K562 (cell line): ENCODE results near the gene HPCA. TPM values are rescaled to one million over a fixed set of nuclear protein-coding genes. Genes with fewer than 3 reads are reported as not detected.

ENCODE experiments used
- CEBPG ChIP-seq, 3 experiments: fragments of 200-800 bp in 1 of 3; sonication (Bioruptor generic) in 1 of 3; sonication (generic) in 1 of 3; formaldehyde crosslinking in 1 of 3; IDR thresholded peaks in 2 of 3; conservative IDR thresholded peaks in 1 of 3; 2 replicates each; pipeline versions ENCODE4 v1.6.1 to v1.8.0; 2016 to 2022; ENCODE audit warnings: missing compliant biosample characterization in 2 of 3, missing genetic modification characterization in 2 of 3, mild to moderate bottlenecking in 1 of 3, missing genetic modification reagents in 1 of 3
- PHF8 ChIP-seq: fragments of 200-600 bp; sonication (generic); IDR thresholded peaks from 2 replicates; pipeline ENCODE4 v1.6.1; 2012; ENCODE audit warnings: mixed run types, mild to moderate bottlenecking, inconsistent platforms, low read length, moderate library complexity, borderline replicate concordance
- polyA plus RNA-seq, 8 experiments: library from polyadenylated mRNA; depleted of rRNA in 4 of 8; stranded (reverse) in 5 of 8; unstranded in 3 of 8; fragments of >200 nt; fragmentation: Nextera tagmentation in 2 of 8; fragmentation: Illumina TruSeq in 1 of 8; extraction: Ambion mirVana in 2 of 8; extraction: Trizol in 1 of 8; gene quantifications; 2 replicates each; pipeline versions ENCODE4 v1.2.1 to v1.2.3, GENCODE V29; 2011 to 2014; ENCODE audit warnings: inconsistent platforms in 1 of 8, missing spikeins in 1 of 8
- total RNA-seq, 7 experiments: library from RNA; depleted of rRNA in 6 of 7; stranded (reverse); fragments of >200 nt in 6 of 7; fragmentation: Illumina TruSeq in 2 of 7; extraction: Trizol in 2 of 7; gene quantifications; 2 replicates each; pipeline versions ENCODE4 v1.2.1 to v1.2.3, GENCODE V29; 2011 to 2021; ENCODE audit warnings: low replicate concordance in 1 of 7
- TF ChIP-seq, protein P1 (sequence below): fragments of 250-450 bp; sonication (Bioruptor Pico); IDR thresholded peaks from 2 replicates; pipeline ENCODE4 v1.4.0; 2020
- TF ChIP-seq, protein P2 (sequence below): fragments of 200-800 bp; sonication (Bioruptor generic); IDR thresholded peaks from 2 replicates; pipeline ENCODE4 v1.6.1; 2016; ENCODE audit warnings: missing genetic modification characterization, missing compliant biosample characterization

Gene HPCA
- total and polyA plus RNA-seq, 9 of the 15 experiments (the other 6 are each of a cell fraction or from before 2014, with no cell fraction given), result not detected

GRCh38 chr1:32868085-32868484, 18.2 kb upstream of the HPCA start (continued):
- TF ChIP-seq, protein P1, sequence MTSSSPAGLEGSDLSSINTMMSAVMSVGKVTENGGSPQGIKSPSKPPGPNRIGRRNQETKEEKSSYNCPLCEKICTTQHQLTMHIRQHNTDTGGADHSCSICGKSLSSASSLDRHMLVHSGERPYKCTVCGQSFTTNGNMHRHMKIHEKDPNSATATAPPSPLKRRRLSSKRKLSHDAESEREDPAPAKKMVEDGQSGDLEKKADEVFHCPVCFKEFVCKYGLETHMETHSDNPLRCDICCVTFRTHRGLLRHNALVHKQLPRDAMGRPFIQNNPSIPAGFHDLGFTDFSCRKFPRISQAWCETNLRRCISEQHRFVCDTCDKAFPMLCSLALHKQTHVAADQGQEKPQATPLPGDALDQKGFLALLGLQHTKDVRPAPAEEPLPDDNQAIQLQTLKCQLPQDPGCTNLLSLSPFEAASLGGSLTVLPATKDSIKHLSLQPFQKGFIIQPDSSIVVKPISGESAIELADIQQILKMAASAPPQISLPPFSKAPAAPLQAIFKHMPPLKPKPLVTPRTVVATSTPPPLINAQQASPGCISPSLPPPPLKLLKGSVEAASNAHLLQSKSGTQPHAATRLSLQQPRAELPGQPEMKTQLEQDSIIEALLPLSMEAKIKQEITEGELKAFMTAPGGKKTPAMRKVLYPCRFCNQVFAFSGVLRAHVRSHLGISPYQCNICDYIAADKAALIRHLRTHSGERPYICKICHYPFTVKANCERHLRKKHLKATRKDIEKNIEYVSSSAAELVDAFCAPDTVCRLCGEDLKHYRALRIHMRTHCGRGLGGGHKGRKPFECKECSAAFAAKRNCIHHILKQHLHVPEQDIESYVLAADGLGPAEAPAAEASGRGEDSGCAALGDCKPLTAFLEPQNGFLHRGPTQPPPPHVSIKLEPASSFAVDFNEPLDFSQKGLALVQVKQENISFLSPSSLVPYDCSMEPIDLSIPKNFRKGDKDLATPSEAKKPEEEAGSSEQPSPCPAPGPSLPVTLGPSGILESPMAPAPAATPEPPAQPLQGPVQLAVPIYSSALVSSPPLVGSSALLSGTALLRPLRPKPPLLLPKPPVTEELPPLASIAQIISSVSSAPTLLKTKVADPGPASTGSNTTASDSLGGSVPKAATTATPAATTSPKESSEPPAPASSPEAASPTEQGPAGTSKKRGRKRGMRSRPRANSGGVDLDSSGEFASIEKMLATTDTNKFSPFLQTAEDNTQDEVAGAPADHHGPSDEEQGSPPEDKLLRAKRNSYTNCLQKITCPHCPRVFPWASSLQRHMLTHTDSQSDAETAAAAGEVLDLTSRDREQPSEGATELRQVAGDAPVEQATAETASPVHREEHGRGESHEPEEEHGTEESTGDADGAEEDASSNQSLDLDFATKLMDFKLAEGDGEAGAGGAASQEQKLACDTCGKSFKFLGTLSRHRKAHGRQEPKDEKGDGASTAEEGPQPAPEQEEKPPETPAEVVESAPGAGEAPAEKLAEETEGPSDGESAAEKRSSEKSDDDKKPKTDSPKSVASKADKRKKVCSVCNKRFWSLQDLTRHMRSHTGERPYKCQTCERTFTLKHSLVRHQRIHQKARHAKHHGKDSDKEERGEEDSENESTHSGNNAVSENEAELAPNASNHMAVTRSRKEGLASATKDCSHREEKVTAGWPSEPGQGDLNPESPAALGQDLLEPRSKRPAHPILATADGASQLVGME (CRISPR knock-in tag), result no peak
- TF ChIP-seq CEBPG (CRISPR knock-in tag; IDR thresholded peaks at IDR 0.05) (no peak), CEBPG (tag; conservative IDR thresholded peaks at IDR 0.05 in 1 of 2, IDR thresholded peaks at IDR 0.05 in 1 of 2) (no peak), PHF8 (no peak)
- TF ChIP-seq, protein P2, sequence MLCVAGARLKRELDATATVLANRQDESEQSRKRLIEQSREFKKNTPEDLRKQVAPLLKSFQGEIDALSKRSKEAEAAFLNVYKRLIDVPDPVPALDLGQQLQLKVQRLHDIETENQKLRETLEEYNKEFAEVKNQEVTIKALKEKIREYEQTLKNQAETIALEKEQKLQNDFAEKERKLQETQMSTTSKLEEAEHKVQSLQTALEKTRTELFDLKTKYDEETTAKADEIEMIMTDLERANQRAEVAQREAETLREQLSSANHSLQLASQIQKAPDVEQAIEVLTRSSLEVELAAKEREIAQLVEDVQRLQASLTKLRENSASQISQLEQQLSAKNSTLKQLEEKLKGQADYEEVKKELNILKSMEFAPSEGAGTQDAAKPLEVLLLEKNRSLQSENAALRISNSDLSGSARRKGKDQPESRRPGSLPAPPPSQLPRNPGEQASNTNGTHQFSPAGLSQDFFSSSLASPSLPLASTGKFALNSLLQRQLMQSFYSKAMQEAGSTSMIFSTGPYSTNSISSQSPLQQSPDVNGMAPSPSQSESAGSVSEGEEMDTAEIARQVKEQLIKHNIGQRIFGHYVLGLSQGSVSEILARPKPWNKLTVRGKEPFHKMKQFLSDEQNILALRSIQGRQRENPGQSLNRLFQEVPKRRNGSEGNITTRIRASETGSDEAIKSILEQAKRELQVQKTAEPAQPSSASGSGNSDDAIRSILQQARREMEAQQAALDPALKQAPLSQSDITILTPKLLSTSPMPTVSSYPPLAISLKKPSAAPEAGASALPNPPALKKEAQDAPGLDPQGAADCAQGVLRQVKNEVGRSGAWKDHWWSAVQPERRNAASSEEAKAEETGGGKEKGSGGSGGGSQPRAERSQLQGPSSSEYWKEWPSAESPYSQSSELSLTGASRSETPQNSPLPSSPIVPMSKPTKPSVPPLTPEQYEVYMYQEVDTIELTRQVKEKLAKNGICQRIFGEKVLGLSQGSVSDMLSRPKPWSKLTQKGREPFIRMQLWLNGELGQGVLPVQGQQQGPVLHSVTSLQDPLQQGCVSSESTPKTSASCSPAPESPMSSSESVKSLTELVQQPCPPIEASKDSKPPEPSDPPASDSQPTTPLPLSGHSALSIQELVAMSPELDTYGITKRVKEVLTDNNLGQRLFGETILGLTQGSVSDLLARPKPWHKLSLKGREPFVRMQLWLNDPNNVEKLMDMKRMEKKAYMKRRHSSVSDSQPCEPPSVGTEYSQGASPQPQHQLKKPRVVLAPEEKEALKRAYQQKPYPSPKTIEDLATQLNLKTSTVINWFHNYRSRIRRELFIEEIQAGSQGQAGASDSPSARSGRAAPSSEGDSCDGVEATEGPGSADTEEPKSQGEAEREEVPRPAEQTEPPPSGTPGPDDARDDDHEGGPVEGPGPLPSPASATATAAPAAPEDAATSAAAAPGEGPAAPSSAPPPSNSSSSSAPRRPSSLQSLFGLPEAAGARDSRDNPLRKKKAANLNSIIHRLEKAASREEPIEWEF (CRISPR knock-in tag), result no peak
